GM13977 (cell line): Measurements from ENCODE around the gene PKM.

Experiments
- DNase-seq: peaks from one replicate; pipeline ENCODE4 v3.0.0; 2012; ENCODE audit warnings: low spot score
- CTCF ChIP-seq: IDR thresholded peaks from 2 replicates; pipeline ENCODE4 v1.5.1; 2012; ENCODE audit warnings: mild to moderate bottlenecking, control low read depth; ENCODE audit not compliant: insufficient read depth; ENCODE audit errors: extremely low read depth, missing control alignments
- in situ Hi-C: fragments of 300-500 bp; cut with MboI; formaldehyde crosslinking; loops from one replicate; pipeline ENCODE4 v1.12.0; 2022; ENCODE audit warnings: low sequenced_read_pairs, low pct_unique_long_range_greater_than_20kb, mixed read lengths, inconsistent platforms; ENCODE audit not compliant: unreplicated experiment

The PKM gene

DNA sequence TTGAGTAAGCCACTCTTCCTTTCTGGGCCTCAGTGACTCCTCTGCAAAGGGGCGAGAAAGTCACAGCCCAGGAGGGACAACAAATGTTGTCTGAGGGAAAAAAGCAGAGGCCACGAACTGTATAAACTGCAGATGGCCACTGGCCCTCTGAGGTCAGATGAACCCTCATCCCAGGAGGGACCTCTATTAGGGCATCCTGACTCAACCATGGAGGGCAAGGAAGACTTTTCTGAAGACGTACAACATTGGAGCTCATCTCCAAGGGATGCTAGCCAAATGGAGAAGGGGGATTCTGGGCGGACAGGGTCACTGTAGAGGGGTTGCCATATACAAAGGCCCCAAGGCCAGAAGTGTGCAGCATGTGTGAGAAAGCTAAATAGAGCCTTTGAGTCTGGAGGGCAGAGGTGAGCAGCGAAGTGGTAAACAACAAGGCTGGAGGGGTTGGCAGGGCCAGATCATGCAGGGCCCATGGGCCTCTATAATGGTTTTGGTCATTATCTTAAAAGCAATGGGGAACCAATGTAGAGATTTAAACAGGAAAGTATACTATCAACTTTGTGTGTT lies 50.1 kb downstream of the PKM start:
- TF ChIP-seq CTCF = no peak
- DNase-seq = no peak
- in situ Hi-C loops = no loop called here

GRCh38 chr15:72179950-72180581 lies 50.9 kb downstream of the PKM start:
- in situ Hi-C loops = no loop called here
- no peak for TF ChIP-seq CTCF
- no peak for DNase-seq

DNA sequence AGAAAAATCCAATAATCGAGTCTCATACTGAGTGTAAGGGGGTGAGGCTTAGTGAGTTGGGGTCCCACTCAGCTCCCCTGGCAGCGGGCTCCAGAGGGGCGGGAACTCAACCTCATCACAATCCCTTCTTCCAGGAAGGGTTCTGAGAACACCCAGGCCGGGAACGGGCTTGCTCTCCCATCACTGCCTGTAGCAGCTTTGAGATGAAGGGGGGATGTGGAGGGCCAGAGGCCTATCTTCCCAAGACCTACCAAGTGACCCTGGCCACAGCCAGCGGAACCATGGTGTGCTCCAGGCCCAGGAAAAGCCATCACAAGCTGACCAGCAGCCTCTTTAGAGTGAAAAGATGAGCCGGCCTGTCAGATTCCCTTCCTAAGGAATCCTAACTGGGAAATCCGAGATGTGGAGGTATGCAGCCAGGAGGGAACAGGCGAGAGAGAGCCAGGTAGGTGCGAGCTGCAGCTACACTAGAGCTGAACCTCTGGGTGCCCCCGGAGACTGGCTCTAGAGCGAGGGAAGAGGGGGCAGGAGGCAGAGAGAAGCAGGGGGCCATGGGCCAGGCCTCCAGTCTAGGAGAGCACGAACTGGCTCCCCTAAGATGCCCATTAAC lies 51.9 kb downstream of the PKM start:
- in situ Hi-C loops = no loop called here
- no peak for TF ChIP-seq CTCF
- DNase-seq = no peak

GRCh38 chr15:72176743-72177142 lies 54.2 kb downstream of the PKM start:
- DNase-seq = no peak
- in situ Hi-C loops = no loop called here
- no peak for TF ChIP-seq CTCF

GRCh38 chr15:72176159-72176558 lies 54.8 kb downstream of the PKM start:
- no peak for TF ChIP-seq CTCF
- no peak for DNase-seq
- in situ Hi-C loops = no loop called here

GRCh38 chr15:72175186-72176044 lies 55.6 kb downstream of the PKM start:
- TF ChIP-seq CTCF = no peak
- no peak for DNase-seq
- in situ Hi-C loops = no loop called here
